PC-9 (cell line): ENCODE measurements around the gene ECSCR. TPM values are rescaled to one million over a fixed set of nuclear protein-coding genes. Genes with fewer than 3 reads are reported as not detected.

ENCODE experiments used
- BruUV-seq: library from RNA; stranded (reverse); fragments of 400-500 nt; replicated peaks from 2 replicates; lab custom pipeline; 2021; lab: Mats Ljungman, UMichigan
- CTCF ChIA-PET: fragments of 300-600 bp; sonication (Branson Sonifier 250); formaldehyde crosslinking; loops from one replicate; lab custom pipeline; 2022; ENCODE audit warnings: antibody characterized with exemption; lab: Charles Lee
- POLR2A ChIA-PET: fragments of 300-600 bp; sonication (Branson Sonifier 250); formaldehyde crosslinking; loops from one replicate; lab custom pipeline; 2022; ENCODE audit warnings: antibody characterized with exemption; ENCODE audit not compliant: unreplicated experiment; lab: Charles Lee
- DNase-seq, 2 experiments: peaks; one replicate each; pipeline versions ENCODE4 v3.0.0 to v3.0.0-alpha.2; 2015 to 2022; ENCODE audit warnings: mixed read lengths in 1 of 2
- H2AFZ ChIP-seq: fragments of 200-600 bp; sonication (generic); 2 replicates; pipeline ENCODE4 v1.8.1; 2017; ENCODE audit warnings: antibody characterized with exemption
- H3F3A ChIP-seq: fragments of 200-600 bp; sonication (generic); 2 replicates; pipeline ENCODE4 v1.8.1; 2017; ENCODE audit warnings: antibody characterized with exemption, mild to moderate bottlenecking, low read depth; ENCODE audit not compliant: insufficient read depth
- H3K27ac ChIP-seq: fragments of 200-600 bp; sonication (generic); 2 replicates; pipeline ENCODE4 v1.6.1; 2016; ENCODE audit warnings: mixed run types
- H3K27me3 ChIP-seq: fragments of 200-600 bp; sonication (generic); 2 replicates; pipeline ENCODE4 v1.6.1; 2016; ENCODE audit warnings: low read depth, mixed run types; ENCODE audit not compliant: insufficient read depth
- H3K36me3 ChIP-seq: fragments of 200-600 bp; sonication (generic); 2 replicates; pipeline ENCODE4 v1.6.1; 2016; ENCODE audit warnings: low read depth, mixed run types
- H3K4me1 ChIP-seq: fragments of 200-600 bp; sonication (generic); replicated peaks from 2 replicates; pipeline ENCODE4 v1.6.1; 2016; ENCODE audit warnings: mixed run types; ENCODE audit not compliant: insufficient read depth
- H3K4me2 ChIP-seq: fragments of 200-600 bp; sonication (generic); 2 replicates; pipeline ENCODE4 v1.6.1; 2017; ENCODE audit warnings: mixed run types
- H3K4me3 ChIP-seq: fragments of 200-600 bp; sonication (generic); 2 replicates; pipeline ENCODE4 v1.6.1; 2016; ENCODE audit warnings: mixed run types
- H3K79me2 ChIP-seq: fragments of 200-600 bp; sonication (generic); 2 replicates; pipeline ENCODE4 v1.6.1; 2017; ENCODE audit warnings: low read depth, mixed run types
- H3K9me2 ChIP-seq: fragments of 200-600 bp; sonication (generic); 2 replicates; pipeline ENCODE4 v1.8.1; 2017; ENCODE audit warnings: mild to moderate bottlenecking; ENCODE audit not compliant: insufficient read depth
- H3K9me3 ChIP-seq: fragments of 200-600 bp; sonication (generic); 2 replicates; pipeline ENCODE4 v1.8.1; 2016; ENCODE audit warnings: low read depth; ENCODE audit not compliant: insufficient read depth
- H4K20me1 ChIP-seq: fragments of 200-600 bp; sonication (generic); 2 replicates; pipeline ENCODE4 v1.8.1; 2017; ENCODE audit not compliant: insufficient read depth
- CTCF ChIP-seq: fragments of 200-600 bp; sonication (generic); conservative IDR thresholded peaks from 2 replicates; pipeline ENCODE4 v1.6.1; 2017; ENCODE audit warnings: mixed run types, antibody characterized with exemption, mild to moderate bottlenecking, moderate library complexity
- EZH2 ChIP-seq: fragments of 200-600 bp; sonication (generic); IDR thresholded peaks from 2 replicates; pipeline ENCODE4 v1.8.0; 2017; ENCODE audit warnings: antibody characterized with exemption, low read depth
- intact Hi-C: fragments of 100-400 bp; cut with micrococcal nuclease; formaldehyde crosslinking; loops from one replicate; pipeline ENCODE4 v1.10.0; 2022; ENCODE audit not compliant: unreplicated experiment
- total RNA-seq: library from RNA; stranded (reverse); gene quantifications from 2 replicates; pipeline ENCODE4 v1.2.3, GENCODE V29; 2021

ECSCR gene
- total RNA-seq, 1 experiment from 2014 or later: not detected

DNA sequence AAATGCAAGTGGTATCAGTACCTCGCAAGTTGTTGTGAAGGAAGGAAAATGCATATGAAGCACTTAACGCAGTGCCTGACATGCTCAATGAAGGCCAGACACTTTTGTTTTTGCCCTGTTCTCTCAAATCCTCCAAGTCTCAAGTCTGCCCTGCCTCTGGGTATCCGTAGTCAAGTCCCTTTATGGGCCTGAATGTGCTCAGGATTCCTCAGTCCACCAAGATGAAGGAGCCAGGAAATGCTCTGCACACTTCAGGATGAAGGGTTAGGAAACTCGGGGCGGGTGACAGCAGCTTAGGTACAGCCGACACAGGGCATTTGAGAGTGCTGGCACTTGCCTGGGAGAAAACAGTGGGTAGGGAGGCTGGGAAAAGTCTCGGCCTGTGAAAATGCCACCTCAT is 1.4 kb downstream of the ECSCR start:
- ChIA-PET CTCF (no interaction called here), POLR2A (interaction anchor here (0.5 kb wide), 1 partner anchor 21 kb away, joined by 4 read pairs; no protein-coding TSS in a partner anchor)
- DNase-seq: no peak
- no peaks in the 10 kb centered on the region for H3F3A ChIP-seq
- H3K79me2 ChIP-seq: no peaks in the 10 kb centered on the region
- no peak overlapping the region for H3K27ac ChIP-seq
- H3K27me3 ChIP-seq: no peaks in the 10 kb centered on the region
- no peaks in the 10 kb centered on the region for H3K9me2 ChIP-seq
- no peak overlapping the region for H3K4me2 ChIP-seq
- no peak overlapping the region for H3K4me3 ChIP-seq
- no peak for TF ChIP-seq EZH2
- H2AFZ ChIP-seq: no peak overlapping the region
- H3K36me3 ChIP-seq: no peaks in the 10 kb centered on the region
- BruUV-seq: no TSS peak
- no peaks in the 10 kb centered on the region for H3K9me3 ChIP-seq
- H3K4me1 ChIP-seq: 0 out of 2 replicates have a peak, but pooled peaks cover 7% of the 10 kb centered on the region
- no peaks in the 10 kb centered on the region for H4K20me1 ChIP-seq
- intact Hi-C loops: no loop called here

- no peak for DNase-seq
- BruUV-seq: no TSS peak
- Histone ChIP-seq H3K4me2 (no peak overlapping the region), H3K4me3 (no peak overlapping the region), H4K20me1 (no peaks in the 10 kb centered on the region), H3K27me3 (no peaks in the 10 kb centered on the region), H3K79me2 (no peaks in the 10 kb centered on the region), H3F3A (no peaks in the 10 kb centered on the region), H3K4me1 (0 out of 2 replicates have a peak, but pooled peaks cover 7% of the 10 kb centered on the region), H3K9me2 (no peaks in the 10 kb centered on the region), H3K27ac (no peak overlapping the region), H3K36me3 (no peaks in the 10 kb centered on the region), H3K9me3 (no peaks in the 10 kb centered on the region), H2AFZ (no peak overlapping the region)
- ChIA-PET CTCF (no interaction called here), POLR2A (interaction anchor here (0.6 kb wide), 1 partner anchor 43 kb away, joined by 29 read pairs; no protein-coding TSS in a partner anchor)
- TF ChIP-seq CTCF (no peak), EZH2 (no peak)
- intact Hi-C loops: no loop called here
Measured at GRCh38 chr5:139460455-139460854, 2.1 kb downstream of the ECSCR start.

- H3K36me3 ChIP-seq: no peaks in the 10 kb centered on the region
- H3F3A ChIP-seq: no peaks in the 10 kb centered on the region
- 0 out of 2 replicates have a peak, but pooled peaks cover 7% of the 10 kb centered on the region for H3K4me1 ChIP-seq
- intact Hi-C loops: no loop called here
- H3K9me2 ChIP-seq: no peaks in the 10 kb centered on the region
- no TSS peak for BruUV-seq
- H3K27ac ChIP-seq: no peak overlapping the region
- no peak overlapping the region for H3K4me2 ChIP-seq
- H2AFZ ChIP-seq: no peak overlapping the region
- ChIA-PET POLR2A (no interaction called here), CTCF (no interaction called here)
- no peak overlapping the region for H3K4me3 ChIP-seq
- no peaks in the 10 kb centered on the region for H3K79me2 ChIP-seq
- no peaks in the 10 kb centered on the region for H3K27me3 ChIP-seq
- H4K20me1 ChIP-seq: no peaks in the 10 kb centered on the region
- no peak for DNase-seq
- no peaks in the 10 kb centered on the region for H3K9me3 ChIP-seq
- no peak for TF ChIP-seq EZH2
- no peak for TF ChIP-seq CTCF
Measured at GRCh38 chr5:139459451-139459934, 3.0 kb downstream of the ECSCR start.
